HCEC 1CT (cell line): ENCODE data around the gene PRSS12.
"Not testable (repeated sequence)": the region's sequence is repeated elsewhere in the genome, so short reads cannot be mapped to it uniquely, and the experiment has no call there.

Experiments used
- DNase-seq: peaks from one replicate; pipeline ENCODE4 v3.0.0-alpha.2; 2017

PRSS12 gene

GRCh38 chr4:118270492-118270891 is 82.3 kb downstream of the PRSS12 start:
- DNase-seq: peak; percentile 39

DNA sequence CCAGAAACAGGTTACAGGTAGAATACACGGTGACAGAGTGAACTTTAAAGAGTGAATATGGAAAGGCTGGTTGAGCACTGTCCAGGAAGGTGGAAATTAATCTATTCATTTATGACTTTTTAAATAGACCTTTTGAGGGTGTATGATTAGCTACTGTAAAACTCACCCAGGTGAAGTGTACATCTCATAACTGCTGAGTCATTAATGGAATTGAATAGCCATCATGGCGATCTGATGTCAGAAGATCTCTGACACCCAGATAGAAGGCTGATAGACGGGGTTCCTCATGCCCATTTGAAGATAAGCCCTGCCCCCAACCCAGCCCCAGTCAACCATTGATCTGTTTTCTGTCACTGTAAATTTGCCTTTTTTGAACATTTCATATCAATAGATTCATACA is 84.0 kb downstream of the PRSS12 start:
- DNase-seq: no peak

DNA sequence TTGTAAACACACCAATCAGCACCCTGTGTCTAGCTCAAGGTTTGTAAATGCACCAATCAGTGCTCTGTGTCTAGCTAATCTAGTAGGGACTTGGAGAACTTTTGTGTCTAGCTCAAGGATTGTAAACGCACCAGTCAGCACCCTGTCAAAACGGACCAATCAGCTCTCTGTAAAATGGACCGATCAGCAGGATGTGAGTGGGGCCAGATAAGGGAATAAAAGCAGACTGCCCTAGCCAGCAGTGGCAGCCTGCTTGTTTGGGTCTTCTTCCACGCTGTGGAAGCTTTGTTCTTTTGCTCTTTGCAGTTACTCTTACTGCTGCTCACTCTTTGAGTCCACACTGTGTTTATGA is 86.7 kb downstream of the PRSS12 start:
- not testable (repeated sequence) for DNase-seq

- DNase-seq: no peak
These were observed 87.3 kb downstream of the PRSS12 start for GRCh38 chr4:118265312-118266144.

DNA sequence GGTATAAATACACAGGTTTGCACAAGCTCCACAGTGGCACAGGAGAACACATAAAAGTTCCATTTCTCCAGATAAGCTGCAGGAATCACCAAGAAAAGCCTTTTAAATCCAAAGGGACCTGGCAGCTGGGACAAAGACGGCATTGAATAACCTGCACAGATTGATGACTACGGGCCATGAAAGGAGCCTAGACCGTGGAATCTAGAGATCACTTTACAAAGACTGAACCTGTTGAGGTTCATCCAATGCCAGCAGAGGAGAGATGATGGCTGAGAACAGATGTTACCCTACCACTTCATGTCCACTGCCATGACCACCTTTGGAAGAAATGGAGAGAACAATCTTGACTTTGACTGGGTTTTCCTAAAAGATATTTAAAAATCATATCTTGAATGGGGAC is 88.7 kb downstream of the PRSS12 start:
- no peak for DNase-seq

- DNase-seq: no peak
These were observed 92.5 kb downstream of the PRSS12 start for GRCh38 chr4:118260309-118260708.

GRCh38 chr4:118259111-118259510 is 93.7 kb downstream of the PRSS12 start:
- no peak for DNase-seq

GRCh38 chr4:118254368-118254767 is 98.4 kb downstream of the PRSS12 start:
- DNase-seq: no peak

DNA sequence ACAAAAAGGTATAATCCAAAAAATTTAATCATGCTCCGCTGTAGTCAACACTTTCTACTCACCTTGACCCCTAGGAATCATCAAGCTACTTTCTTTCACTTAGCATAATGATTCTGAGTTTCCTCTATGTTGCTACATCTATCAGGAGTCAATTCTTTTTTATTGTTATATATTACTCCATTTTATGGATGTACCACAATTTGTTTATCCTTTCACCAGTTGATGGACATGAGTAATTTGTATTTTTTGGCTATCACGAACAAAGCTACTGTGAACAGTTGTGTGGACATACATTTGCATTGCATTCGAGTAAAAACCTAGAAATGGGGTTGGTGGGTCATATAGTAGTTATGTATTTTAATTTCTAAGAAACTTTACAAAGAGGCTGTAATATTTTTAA is 102.9 kb downstream of the PRSS12 start:
- DNase-seq: no peak

DNA sequence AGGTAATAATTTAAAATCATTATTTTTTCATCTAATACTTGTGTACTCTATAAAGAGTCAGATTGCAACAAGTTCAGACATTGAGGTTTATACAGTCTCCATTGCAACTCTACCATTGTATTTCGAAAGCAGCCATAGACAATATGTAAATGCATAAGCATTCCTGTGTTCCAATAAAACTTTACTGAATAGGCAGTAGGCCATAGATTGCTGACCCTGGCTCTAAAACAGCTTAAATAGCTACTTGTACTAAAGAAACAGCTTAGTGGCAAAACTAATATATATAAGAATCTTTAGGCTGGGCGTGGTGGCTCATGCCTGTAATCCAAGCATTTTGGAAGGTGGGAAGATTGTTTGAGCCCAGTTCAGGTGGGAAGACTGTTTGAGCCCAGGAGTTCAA is 115.3 kb downstream of the PRSS12 start:
- DNase-seq: no peak

- DNase-seq: no peak
These were observed 117.2 kb downstream of the PRSS12 start for GRCh38 chr4:118235566-118236120.
